Psoas muscle (tissue), 8 donors: ENCODE results near the gene BRAF. TPM values are rescaled to one million over a fixed set of nuclear protein-coding genes. Genes with fewer than 3 reads are reported as not detected.
A peak's percentile ranks its signal among the peaks of the same experiment; 100 is the strongest.

Experiments used
- ATAC-seq, 4 donors: fragments of 200-7000 bp; cut with Tn5 transposase; one replicate each; pipeline ENCODE4 v1.9.1; 2020; ENCODE audit warnings: moderate library complexity in 3 of 4, mild to moderate bottlenecking in 2 of 4
- DNase-seq, 2 donors: peaks; one replicate each; pipeline ENCODE4 v3.0.0-alpha.2; 2020
- H3K27ac ChIP-seq: fragments of 200-600 bp; one replicate; pipeline ENCODE4 v1.8.0; 2022
- H3K27me3 ChIP-seq, 3 donors: fragments of 200-600 bp in 1 of 3; one replicate each; pipeline versions ENCODE4 v1.6.1 to v1.8.0; 2013 to 2022; ENCODE audit warnings: low read length in 2 of 3, mild to moderate bottlenecking in 2 of 3, moderate library complexity in 1 of 3; ENCODE audit not compliant: insufficient read depth in 3 of 3
- H3K36me3 ChIP-seq, 2 donors: fragments of 200-600 bp in 1 of 2; one replicate each; pipeline versions ENCODE4 v1.6.1 to v1.8.0; 2013 to 2022; ENCODE audit warnings: low read depth in 1 of 2, mild to moderate bottlenecking in 1 of 2, moderate library complexity in 1 of 2; ENCODE audit not compliant: insufficient read depth in 1 of 2
- H3K4me1 ChIP-seq: fragments of 200-600 bp; one replicate; pipeline ENCODE4 v1.8.0; 2022
- H3K4me3 ChIP-seq: fragments of 200-600 bp; one replicate; pipeline ENCODE4 v1.8.0; 2022; ENCODE audit warnings: mild to moderate bottlenecking
- H3K9me3 ChIP-seq: fragments of 200-600 bp; one replicate; pipeline ENCODE4 v1.8.0; 2022
- CTCF ChIP-seq: fragments of 200-600 bp; IDR thresholded peaks from one replicate; pipeline ENCODE4 v1.8.0; 2022; ENCODE audit warnings: antibody characterized with exemption
- WGBS, 3 donors: extraction: QIAGEN DNeasy Blood & Tissue Kit; methylation state at CpG; one replicate each; pipeline versions ENCODE4 v1.1.6 to v1.1.7; 2013; 5-methylcytosine and 5-hydroxymethylcytosine counted together
- intact Hi-C, 2 donors: fragments of 100-400 bp; cut with DNase I; formaldehyde crosslinking; loops; one replicate each; pipeline versions ENCODE4 v1.11.0 to v1.14.2; 2022
- polyA plus RNA-seq, 3 donors: library from polyadenylated mRNA; stranded (reverse); fragments of 200-250 nt; gene quantifications; one replicate each; pipeline ENCODE4 v1.2.3, GENCODE V29; 2013
- total RNA-seq, 4 donors: library from RNA; stranded (reverse); fragmentation: NEBNext Ultra II Directional in 2 of 4; extraction: Animal tissue kit (Norgen Biotek cat#: 25700) in 2 of 4; gene quantifications; one replicate each; pipeline versions ENCODE4 v1.2.1 to v1.2.4, GENCODE V29; 2021 to 2023
- donor health status: healthy with polysubstance abuse.
- donor health status: DM: no; HTN: no; CAD: no; lungs with moderate emphysema.
- donor health status: Bipolar disorder and iron deficiency.
- donor health status: healthy.
- donor health status: DM: yes; HTN: yes; CAD: no.
- donor health status: DM: no; HTN: no; CAD: no.
- donor health status: DM: no; HTN: no; CAD: no.
- donor health status: DM: yes; HTN: yes; CAD: no.

BRAF gene
- total and polyA plus RNA-seq, 7 donors: 5.0 to 22.6 (median 16.8) TPM

- peak overlapping the region; percentile 91 for H3K4me3 ChIP-seq
- 84 to 87% (median 87%) methylated on average over 5 of the region's 5 CpGs for WGBS, 3 donors
Measured at GRCh38 chr7:140674356-140674800, 250.4 kb downstream of the BRAF start.

GRCh38 chr7:140673774-140674155 lies 251.0 kb downstream of the BRAF start:
- peak; percentile 3 to 27 (median 20) for ATAC-seq
- H3K36me3 ChIP-seq: no peaks in the 10 kb centered on the region
- intact Hi-C loops: loop anchor here in 1 of 2 donors (10.0 kb wide), 1 partner anchor 341 kb away; the partner anchor contains the start of gene MRPS33
- H3K9me3 ChIP-seq: no peaks in the 10 kb centered on the region
- no peak for TF ChIP-seq CTCF
- H3K27me3 ChIP-seq: no peaks in the 10 kb centered on the region
- no peak for DNase-seq
- H3K4me3 ChIP-seq: peak overlapping the region; percentile 91
- peak overlapping the region; percentile 77 for H3K27ac ChIP-seq
- H3K4me1 ChIP-seq: peaks cover 32% of the 10 kb centered on the region
- 25 to 43% (median 27%) methylated on average over 18 of the region's 18 CpGs for WGBS, 3 donors

More at GRCh38 chr7:140674356-140674800, 250.4 kb downstream of the BRAF start:
- ATAC-seq: no peak
- Histone ChIP-seq H3K9me3 (no peaks in the 10 kb centered on the region), H3K27me3 (no peaks in the 10 kb centered on the region), H3K36me3 (peaks cover 0 to 6% of the 10 kb centered on the region in 2 donors), H3K4me1 (peaks cover 32% of the 10 kb centered on the region), H3K27ac (no peak overlapping the region)
- intact Hi-C loops: loop anchor here in 1 of 2 donors (10.0 kb wide), 1 partner anchor 340 kb away; the partner anchor contains the start of gene MRPS33
- DNase-seq: no peak
- no peak for TF ChIP-seq CTCF

GRCh38 chr7:140673063-140673773 lies 251.5 kb downstream of the BRAF start:
- no peaks in the 10 kb centered on the region for H3K27me3 ChIP-seq
- no peak for TF ChIP-seq CTCF
- H3K27ac ChIP-seq: peak overlapping the region; percentile 77
- intact Hi-C loops: loop anchor here in 1 of 2 donors (10.0 kb wide), 1 partner anchor 342 kb away; the partner anchor contains the start of gene MRPS33
- DNase-seq (peak; percentile 40 to 73), ATAC-seq (peak; percentile 54 to 66 (median 58))
- no peaks in the 10 kb centered on the region for H3K36me3 ChIP-seq
- peak overlapping the region; percentile 91 for H3K4me3 ChIP-seq
- no peaks in the 10 kb centered on the region for H3K9me3 ChIP-seq
- H3K4me1 ChIP-seq: peaks cover 32% of the 10 kb centered on the region
- 1 to 2% (median 2%) methylated on average over 29 to 72 of the region's 72 CpGs for WGBS, 3 donors

GRCh38 chr7:140672382-140673062 lies 252.2 kb downstream of the BRAF start, which contains the start of gene ADCK2:
TSS of gene ADCK2 (plus strand) at chr7:140672945. CDS start at chr7:140673331, 386 bp downstream.
- TF ChIP-seq CTCF: no peak
- Histone ChIP-seq H3K4me3 (peak within 1 kb of the TSS; percentile 91), H3K36me3 (no peaks in the 10 kb centered on the region), H3K27me3 (no peaks in the 10 kb centered on the region), H3K9me3 (no peaks in the 10 kb centered on the region), H3K27ac (peak within 1 kb of the TSS; percentile 77), H3K4me1 (peaks cover 32% of the 10 kb centered on the region)
- DNase-seq: peak in 1 of 2 donors; percentile 67
- peak; percentile 71 to 81 (median 78) for ATAC-seq
- WGBS, 3 donors: 0 to 5% (median 1%) methylated on average over 20 to 41 of the region's 41 CpGs
- intact Hi-C loops: loop anchor here in 1 of 2 donors (10.0 kb wide), 1 partner anchor 342 kb away; the partner anchor contains the start of gene MRPS33
